ENCODE measurements around the gene PRPF19. TPM values are rescaled to one million over a fixed set of nuclear protein-coding genes. Genes with fewer than 3 reads are reported as not detected.

Gene PRPF19
- total RNA-seq, 2 experiments from 2014 or later: 120 to 153 TPM

DNA sequence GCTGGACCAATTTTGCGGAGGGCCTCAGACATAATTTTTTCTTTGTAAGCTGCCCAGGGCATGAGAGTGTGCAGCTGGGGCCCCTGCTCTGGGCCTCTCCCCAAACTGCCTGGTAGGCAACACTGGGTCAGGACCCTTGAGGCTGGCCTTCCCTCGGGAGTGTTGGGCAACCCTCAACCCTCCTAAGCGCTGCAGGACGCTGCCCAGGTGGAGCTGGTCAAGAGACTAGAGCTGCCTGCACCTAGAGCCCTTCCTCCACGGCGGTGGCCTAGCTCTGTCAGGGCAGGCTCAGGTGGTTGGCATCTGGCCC lies 17.4 kb upstream of the PRPF19 start:
- H3K79me2 ChIP-seq (ENCODE audit: insufficient read depth, low read depth, low read length): peaks cover 10% of the 10 kb centered on the region; the same call in 1 of the 2 replicates
- BruUV-seq (replicated peaks): no TSS peak
- no peak for TF ChIP-seq EZH2phosphoT487 (IDR thresholded peaks at IDR 0.05; ENCODE audit: borderline replicate concordance, low read depth, low read length)
- TF ChIP-seq, protein P1, sequence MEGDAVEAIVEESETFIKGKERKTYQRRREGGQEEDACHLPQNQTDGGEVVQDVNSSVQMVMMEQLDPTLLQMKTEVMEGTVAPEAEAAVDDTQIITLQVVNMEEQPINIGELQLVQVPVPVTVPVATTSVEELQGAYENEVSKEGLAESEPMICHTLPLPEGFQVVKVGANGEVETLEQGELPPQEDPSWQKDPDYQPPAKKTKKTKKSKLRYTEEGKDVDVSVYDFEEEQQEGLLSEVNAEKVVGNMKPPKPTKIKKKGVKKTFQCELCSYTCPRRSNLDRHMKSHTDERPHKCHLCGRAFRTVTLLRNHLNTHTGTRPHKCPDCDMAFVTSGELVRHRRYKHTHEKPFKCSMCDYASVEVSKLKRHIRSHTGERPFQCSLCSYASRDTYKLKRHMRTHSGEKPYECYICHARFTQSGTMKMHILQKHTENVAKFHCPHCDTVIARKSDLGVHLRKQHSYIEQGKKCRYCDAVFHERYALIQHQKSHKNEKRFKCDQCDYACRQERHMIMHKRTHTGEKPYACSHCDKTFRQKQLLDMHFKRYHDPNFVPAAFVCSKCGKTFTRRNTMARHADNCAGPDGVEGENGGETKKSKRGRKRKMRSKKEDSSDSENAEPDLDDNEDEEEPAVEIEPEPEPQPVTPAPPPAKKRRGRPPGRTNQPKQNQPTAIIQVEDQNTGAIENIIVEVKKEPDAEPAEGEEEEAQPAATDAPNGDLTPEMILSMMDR (conservative IDR thresholded peaks at IDR 0.05; ENCODE audit: low read length): no peak
- ChIA-PET POLR2A (interaction anchor here (0.6 to 1.8 kb wide), 3 partner anchors 8 to 262 kb away, joined by 3 to 8 read pairs (median 3); no protein-coding TSS in a partner anchor), CTCF (ENCODE audit: unreplicated experiment) (interaction anchor here (0.6 kb wide), 1 partner anchor 25 kb away, joined by 5 read pairs; no protein-coding TSS in a partner anchor)
- H3K9me3 ChIP-seq (ENCODE audit: low read length): no peaks in the 10 kb centered on the region
- peaks cover 2% of the 10 kb centered on the region; the same call in 1 of the 2 replicates for H4K20me1 ChIP-seq (ENCODE audit: insufficient read depth, low read length)
- peak overlapping the region; percentile 70 for H3K4me3 ChIP-seq (ENCODE audit: low read depth, low read length, poor library complexity, severe bottlenecking)
- no peak for DNase-seq (ENCODE audit: low spot score)
- no peak overlapping the region for H2AFZ ChIP-seq (ENCODE audit: low read length)
- peak overlapping the region; percentile 56 for H3K4me2 ChIP-seq (ENCODE audit: low read length)
- H3K4me1 ChIP-seq (ENCODE audit: insufficient read depth, low read length, poor library complexity, severe bottlenecking): peaks cover 36% of the 10 kb centered on the region
- H3K27ac ChIP-seq (ENCODE audit: low read depth, low read length, poor library complexity, severe bottlenecking): no peak overlapping the region
- intact Hi-C loops (cut with micrococcal nuclease; ENCODE audit: unreplicated experiment): no loop called here
- H3K9me2 ChIP-seq (ENCODE audit: insufficient read depth, low read length): no peaks in the 10 kb centered on the region
- peaks cover 49% of the 10 kb centered on the region for H3K36me3 ChIP-seq (ENCODE audit: insufficient read depth, low read length)

DNA sequence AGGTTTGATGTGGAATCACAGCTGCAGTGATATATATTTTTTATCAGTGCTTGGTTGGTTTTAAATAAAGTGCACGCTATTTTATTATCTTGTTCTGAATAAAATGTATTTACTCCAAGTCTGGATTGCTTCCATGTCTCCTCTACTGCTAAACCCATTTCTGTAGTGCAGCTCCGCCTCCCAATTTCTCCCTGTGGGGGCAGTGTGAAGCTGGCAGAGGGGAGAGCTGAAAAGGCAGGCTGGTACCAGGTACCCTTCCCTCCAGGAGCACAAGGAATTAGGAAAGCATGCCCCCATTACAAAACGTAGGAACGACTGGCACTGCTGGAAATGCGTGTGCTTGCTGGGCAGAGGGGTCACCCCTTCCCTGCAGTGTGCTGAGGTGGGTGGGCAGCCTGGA lies 16.9 kb upstream of the PRPF19 start:
- peaks cover 5% of the 10 kb centered on the region; the same call in 1 of the 2 replicates for H4K20me1 ChIP-seq (ENCODE audit: insufficient read depth, low read length)
- no peak for DNase-seq (ENCODE audit: low spot score)
- POLR2A ChIA-PET: interaction anchor here (0.6 to 1.8 kb wide), 3 partner anchors 8 to 263 kb away, joined by 3 to 8 read pairs (median 3); no protein-coding TSS in a partner anchor

DNA sequence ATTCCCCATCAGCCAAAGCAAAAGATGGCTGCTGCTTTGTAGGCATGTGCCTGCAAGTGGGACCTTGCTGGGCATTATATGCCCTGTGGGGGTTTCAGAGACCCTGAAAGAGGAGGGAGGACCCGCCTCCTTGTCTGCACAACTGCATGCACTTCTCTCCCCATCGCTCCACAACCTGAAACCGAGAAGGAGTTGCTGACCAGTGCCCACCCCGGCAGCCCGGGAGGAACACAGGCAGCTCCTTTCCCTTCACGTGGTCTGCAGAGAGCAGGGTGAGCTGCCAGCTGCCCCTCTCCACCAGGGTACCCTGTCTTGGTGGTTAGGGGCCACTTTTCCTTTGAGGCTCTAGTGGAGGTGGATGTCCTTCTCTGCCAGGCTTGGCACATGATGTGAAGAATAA lies 16.5 kb upstream of the PRPF19 start:
- Histone ChIP-seq H3K36me3 (ENCODE audit: insufficient read depth, low read length) (peaks cover 58% of the 10 kb centered on the region), H4K20me1 (ENCODE audit: insufficient read depth, low read length) (peaks cover 5% of the 10 kb centered on the region; the same call in 1 of the 2 replicates), H3K4me3 (ENCODE audit: low read depth, low read length, poor library complexity, severe bottlenecking) (no peak overlapping the region), H3K4me1 (ENCODE audit: insufficient read depth, low read length, poor library complexity, severe bottlenecking) (peaks cover 44% of the 10 kb centered on the region), H2AFZ (ENCODE audit: low read length) (no peak overlapping the region), H3K9me3 (ENCODE audit: low read length) (no peaks in the 10 kb centered on the region), H3K27ac (ENCODE audit: low read depth, low read length, poor library complexity, severe bottlenecking) (no peak overlapping the region), H3K4me2 (ENCODE audit: low read length) (no peak overlapping the region), H3K79me2 (ENCODE audit: insufficient read depth, low read depth, low read length) (peaks cover 19% of the 10 kb centered on the region), H3K9me2 (ENCODE audit: insufficient read depth, low read length) (no peaks in the 10 kb centered on the region)
- ChIA-PET CTCF (ENCODE audit: unreplicated experiment) (no interaction called here), POLR2A (interaction anchor here (1.8 kb wide), 1 partner anchor 7 kb away, joined by 8 read pairs; no protein-coding TSS in a partner anchor)
- DNase-seq (ENCODE audit: low spot score): no peak
- TF ChIP-seq, protein P1 (conservative IDR thresholded peaks at IDR 0.05; ENCODE audit: low read length): no peak
- TF ChIP-seq EZH2phosphoT487 (IDR thresholded peaks at IDR 0.05; ENCODE audit: borderline replicate concordance, low read depth, low read length): no peak
- BruUV-seq (replicated peaks): TSS peak; percentile 61
- intact Hi-C loops (cut with micrococcal nuclease; ENCODE audit: unreplicated experiment): no loop called here

More for the DNA sequence above, 16.9 kb upstream of the PRPF19 start:
- H3K4me3 ChIP-seq (ENCODE audit: low read depth, low read length, poor library complexity, severe bottlenecking): no peak overlapping the region
- no peaks in the 10 kb centered on the region for H3K9me2 ChIP-seq (ENCODE audit: insufficient read depth, low read length)
- no peak overlapping the region for H3K27ac ChIP-seq (ENCODE audit: low read depth, low read length, poor library complexity, severe bottlenecking)
- TF ChIP-seq, protein P1 (conservative IDR thresholded peaks at IDR 0.05; ENCODE audit: low read length): 0 out of 2 replicates have a peak, but pooled peaks have one; percentile 24
- TF ChIP-seq EZH2phosphoT487 (IDR thresholded peaks at IDR 0.05; ENCODE audit: borderline replicate concordance, low read depth, low read length): no peak
- intact Hi-C loops (cut with micrococcal nuclease; ENCODE audit: unreplicated experiment): no loop called here
- peaks cover 41% of the 10 kb centered on the region for H3K4me1 ChIP-seq (ENCODE audit: insufficient read depth, low read length, poor library complexity, severe bottlenecking)
- peaks cover 15% of the 10 kb centered on the region; the same call in 1 of the 2 replicates for H3K79me2 ChIP-seq (ENCODE audit: insufficient read depth, low read depth, low read length)
- H3K9me3 ChIP-seq (ENCODE audit: low read length): no peaks in the 10 kb centered on the region
- BruUV-seq (replicated peaks): no TSS peak
- no peak overlapping the region for H2AFZ ChIP-seq (ENCODE audit: low read length)
- CTCF ChIA-PET (ENCODE audit: unreplicated experiment): no interaction called here
- peak overlapping the region; percentile 56; the same call in 1 of the 2 replicates for H3K4me2 ChIP-seq (ENCODE audit: low read length)
- peaks cover 54% of the 10 kb centered on the region for H3K36me3 ChIP-seq (ENCODE audit: insufficient read depth, low read length)

All from OCI-LY7 (cell line).